GM12801 (cell line): Measurements from ENCODE around the gene SNX33.

Experiments used
- CTCF ChIP-seq: IDR thresholded peaks from one replicate; pipeline ENCODE4 v1.5.1; 2011; ENCODE audit warnings: control low read depth; ENCODE audit not compliant: insufficient read length; ENCODE audit errors: extremely low read depth

Gene SNX33

GRCh38 chr15:75620058-75620820 is 27.5 kb upstream of the SNX33 start:
- no peak for TF ChIP-seq CTCF

GRCh38 chr15:75620841-75621391 is 26.8 kb upstream of the SNX33 start:
- TF ChIP-seq CTCF: no peak

- TF ChIP-seq CTCF: no peak
These were observed 25.2 kb upstream of the SNX33 start for GRCh38 chr15:75622505-75622904.

- TF ChIP-seq CTCF: no peak
These were observed 22.0 kb upstream of the SNX33 start, which contains the start of gene SNUPN for GRCh38 chr15:75625542-75626347. Gene SNUPN, minus strand, starts transcription at chr15:75625725. Its CDS starts 4,674 bp downstream, at chr15:75621051.

- no peak for TF ChIP-seq CTCF
These were observed 15.8 kb upstream of the SNX33 start for GRCh38 chr15:75631935-75632334.

GRCh38 chr15:75636026-75636425 is 11.7 kb upstream of the SNX33 start:
- TF ChIP-seq CTCF: no peak

- TF ChIP-seq CTCF: no peak
These were observed 10.3 kb upstream of the SNX33 start for GRCh38 chr15:75637245-75638009.
